H54 (cell line): ENCODE measurements around the gene ANKLE1.

Source experiments
- DNase-seq: peaks from one replicate; pipeline ENCODE4 v3.0.0; 2011; ENCODE audit warnings: low spot score, mixed read lengths; ENCODE audit not compliant: insufficient read length
- FAIRE-seq: peaks from 3 replicates; lab custom pipeline; 2011; peaks lifted over from hg19 to GRCh38; lab: Jason Lieb, UNC
- POLR2A ChIP-seq: IDR thresholded peaks from 2 replicates; pipeline ENCODE4 v1.6.1; 2011; ENCODE audit warnings: low read depth, mild to moderate bottlenecking, low read length

The ANKLE1 gene

GRCh38 chr19:17327068-17327653, 45.5 kb downstream of the ANKLE1 start:
- DNase-seq (no peak), FAIRE-seq (no peak)
- TF ChIP-seq POLR2A: no peak

- DNase-seq: no peak
- FAIRE-seq: no peak
- no peak for TF ChIP-seq POLR2A
These were observed 46.2 kb downstream of the ANKLE1 start for GRCh38 chr19:17327654-17328516.

GRCh38 chr19:17328517-17329365, 47.0 kb downstream of the ANKLE1 start:
- DNase-seq: no peak
- FAIRE-seq: no peak
- TF ChIP-seq POLR2A: no peak

- FAIRE-seq: no peak
- TF ChIP-seq POLR2A: no peak
- no peak for DNase-seq
These were observed 47.9 kb downstream of the ANKLE1 start for GRCh38 chr19:17329366-17330261.

GRCh38 chr19:17330262-17331044, 48.8 kb downstream of the ANKLE1 start:
- no peak for TF ChIP-seq POLR2A
- FAIRE-seq: no peak

GRCh38 chr19:17331045-17331558, 49.4 kb downstream of the ANKLE1 start:
- FAIRE-seq: no peak
- TF ChIP-seq POLR2A: no peak
- no peak for DNase-seq

More at GRCh38 chr19:17330262-17331044, 48.8 kb downstream of the ANKLE1 start:
- no peak for DNase-seq

- no peak for TF ChIP-seq POLR2A
- DNase-seq: no peak
- no peak for FAIRE-seq
These were observed 50.6 kb downstream of the ANKLE1 start for GRCh38 chr19:17332360-17332676.

- DNase-seq (no peak), FAIRE-seq (no peak)
- no peak for TF ChIP-seq POLR2A
These were observed 51.2 kb downstream of the ANKLE1 start for GRCh38 chr19:17332677-17333581.

GRCh38 chr19:17333611-17334413, 52.1 kb downstream of the ANKLE1 start:
- DNase-seq (peak; percentile 95), FAIRE-seq (no peak)
- TF ChIP-seq POLR2A: no peak
